ENCODE results near the gene VTI1A.

DNA sequence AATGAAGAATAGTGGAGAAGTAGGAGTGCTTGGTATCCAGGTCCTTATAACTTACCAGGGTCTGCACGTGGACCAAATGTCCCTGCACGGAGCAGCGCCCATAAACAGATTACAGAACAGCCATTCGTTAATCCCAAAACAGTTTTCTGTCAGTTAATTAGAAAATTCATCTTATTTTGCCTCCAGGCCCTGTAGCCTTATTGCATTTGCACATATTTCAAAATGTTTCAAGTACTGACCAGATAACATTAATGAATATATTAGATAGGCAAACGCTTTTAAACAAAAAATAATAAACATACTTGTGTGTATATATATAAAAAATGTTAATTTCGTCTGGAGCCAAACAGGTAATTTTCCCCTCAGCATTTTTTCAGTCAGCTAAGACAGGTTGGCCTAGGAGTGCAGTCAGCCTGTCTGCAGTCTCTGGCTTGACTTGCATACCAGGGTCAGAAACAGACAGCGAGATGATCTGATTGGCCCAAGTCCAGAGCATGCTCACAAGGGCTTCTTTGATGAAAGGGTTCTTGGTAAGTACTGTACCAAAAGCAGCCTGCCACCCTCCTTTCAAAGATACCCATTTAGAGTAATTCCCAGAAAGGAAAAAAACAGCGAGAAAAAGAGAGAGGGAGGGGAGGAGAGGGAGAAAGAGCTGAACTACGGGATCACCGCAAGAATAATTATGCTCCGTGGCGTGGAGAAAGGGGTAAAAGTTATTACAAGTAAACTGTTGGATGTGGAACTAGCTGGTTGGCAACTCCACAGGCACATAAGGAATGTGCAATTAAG lies 308.6 kb downstream of the VTI1A start:
- TF ChIP-seq EP300 (conservative IDR thresholded peaks at IDR 0.05; ENCODE audit: poor library complexity, severe bottlenecking) (no peak), SMC3 (conservative IDR thresholded peaks at IDR 0.05; ENCODE audit: poor library complexity) (no peak), TAF1 (IDR thresholded peaks at IDR 0.05; ENCODE audit: low read depth) (no peak), MXI1 (conservative IDR thresholded peaks at IDR 0.05; ENCODE audit: poor library complexity, severe bottlenecking) (no peak)
- TF ChIP-seq, protein P1, sequence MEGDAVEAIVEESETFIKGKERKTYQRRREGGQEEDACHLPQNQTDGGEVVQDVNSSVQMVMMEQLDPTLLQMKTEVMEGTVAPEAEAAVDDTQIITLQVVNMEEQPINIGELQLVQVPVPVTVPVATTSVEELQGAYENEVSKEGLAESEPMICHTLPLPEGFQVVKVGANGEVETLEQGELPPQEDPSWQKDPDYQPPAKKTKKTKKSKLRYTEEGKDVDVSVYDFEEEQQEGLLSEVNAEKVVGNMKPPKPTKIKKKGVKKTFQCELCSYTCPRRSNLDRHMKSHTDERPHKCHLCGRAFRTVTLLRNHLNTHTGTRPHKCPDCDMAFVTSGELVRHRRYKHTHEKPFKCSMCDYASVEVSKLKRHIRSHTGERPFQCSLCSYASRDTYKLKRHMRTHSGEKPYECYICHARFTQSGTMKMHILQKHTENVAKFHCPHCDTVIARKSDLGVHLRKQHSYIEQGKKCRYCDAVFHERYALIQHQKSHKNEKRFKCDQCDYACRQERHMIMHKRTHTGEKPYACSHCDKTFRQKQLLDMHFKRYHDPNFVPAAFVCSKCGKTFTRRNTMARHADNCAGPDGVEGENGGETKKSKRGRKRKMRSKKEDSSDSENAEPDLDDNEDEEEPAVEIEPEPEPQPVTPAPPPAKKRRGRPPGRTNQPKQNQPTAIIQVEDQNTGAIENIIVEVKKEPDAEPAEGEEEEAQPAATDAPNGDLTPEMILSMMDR (IDR thresholded peaks at IDR 0.05; ENCODE audit: poor library complexity, severe bottlenecking): no peak
